Stimulated activated CD4-positive, alpha-beta T cell treated with anti-CD3 and anti-CD28 coated beads, Interleukin-4, amount 100 ng/mL, for 24 hours (primary cell): ENCODE data around the gene RAPGEF5.

ENCODE experiments used
- DNase-seq: peaks from one replicate; pipeline ENCODE4 v3.0.0-alpha.2; 2020

Gene RAPGEF5

GRCh38 chr7:22181663-22182062, 175.3 kb downstream of the RAPGEF5 start:
- DNase-seq = no peak

- no peak for DNase-seq
Observed at GRCh38 chr7:22179442-22179879, 177.5 kb downstream of the RAPGEF5 start.

- DNase-seq = no peak
Observed at GRCh38 chr7:22178735-22179134, 178.2 kb downstream of the RAPGEF5 start.

GRCh38 chr7:22176791-22177412, 180.1 kb downstream of the RAPGEF5 start:
- no peak for DNase-seq

- no peak for DNase-seq
Observed at GRCh38 chr7:22174574-22174953, 182.4 kb downstream of the RAPGEF5 start.

GRCh38 chr7:22173685-22174573, 183.0 kb downstream of the RAPGEF5 start:
- peak; percentile 8 for DNase-seq

- no peak for DNase-seq
Observed at GRCh38 chr7:22168129-22168634, 188.8 kb downstream of the RAPGEF5 start.

GRCh38 chr7:22167482-22167881, 189.5 kb downstream of the RAPGEF5 start:
- no peak for DNase-seq

- no peak for DNase-seq
Observed at GRCh38 chr7:22166928-22167327, 190.0 kb downstream of the RAPGEF5 start.

GRCh38 chr7:22159341-22159740, 197.6 kb downstream of the RAPGEF5 start:
- DNase-seq = no peak

GRCh38 chr7:22157552-22157951, 199.4 kb downstream of the RAPGEF5 start:
- no peak for DNase-seq

- DNase-seq = no peak
Observed at GRCh38 chr7:22156205-22156604, 200.7 kb downstream of the RAPGEF5 start.

GRCh38 chr7:22154143-22154529, 202.8 kb downstream of the RAPGEF5 start:
- DNase-seq = no peak

GRCh38 chr7:22153432-22154142, 203.4 kb downstream of the RAPGEF5 start:
- no peak for DNase-seq

- no peak for DNase-seq
Observed at GRCh38 chr7:22152690-22153089, 204.3 kb downstream of the RAPGEF5 start.

- DNase-seq = no peak
Observed at GRCh38 chr7:22151901-22152300, 205.1 kb downstream of the RAPGEF5 start.

- no peak for DNase-seq
Observed at GRCh38 chr7:22150221-22150620, 206.7 kb downstream of the RAPGEF5 start.

- no peak for DNase-seq
Observed at GRCh38 chr7:22147868-22148267, 209.1 kb downstream of the RAPGEF5 start.

GRCh38 chr7:22146961-22147512, 209.9 kb downstream of the RAPGEF5 start:
- DNase-seq = peak; percentile 11

GRCh38 chr7:22144950-22145349, 212.0 kb downstream of the RAPGEF5 start:
- DNase-seq = no peak

- DNase-seq = no peak
Observed at GRCh38 chr7:22143491-22143890, 213.5 kb downstream of the RAPGEF5 start.

- DNase-seq = no peak
Observed at GRCh38 chr7:22142572-22142971, 214.4 kb downstream of the RAPGEF5 start.

GRCh38 chr7:22141355-22141754, 215.6 kb downstream of the RAPGEF5 start:
- no peak for DNase-seq
